Retinal pigment epithelial cell (primary cell): Measurements from ENCODE around the gene UPK1A.

Experiments
- DNase-seq: peaks from one replicate; pipeline ENCODE4 v3.0.0-alpha.2; 2010; ENCODE audit warnings: low read depth
- H3K4me3 ChIP-seq: 2 replicates; pipeline ENCODE4 v1.5.1; 2011; ENCODE audit warnings: mild to moderate bottlenecking, low read length, control low read depth, moderate library complexity
- CTCF ChIP-seq: conservative IDR thresholded peaks from 2 replicates; pipeline ENCODE4 v1.5.1; 2011; ENCODE audit warnings: low read depth, low read length, control low read depth, inconsistent platforms

The UPK1A gene

DNA sequence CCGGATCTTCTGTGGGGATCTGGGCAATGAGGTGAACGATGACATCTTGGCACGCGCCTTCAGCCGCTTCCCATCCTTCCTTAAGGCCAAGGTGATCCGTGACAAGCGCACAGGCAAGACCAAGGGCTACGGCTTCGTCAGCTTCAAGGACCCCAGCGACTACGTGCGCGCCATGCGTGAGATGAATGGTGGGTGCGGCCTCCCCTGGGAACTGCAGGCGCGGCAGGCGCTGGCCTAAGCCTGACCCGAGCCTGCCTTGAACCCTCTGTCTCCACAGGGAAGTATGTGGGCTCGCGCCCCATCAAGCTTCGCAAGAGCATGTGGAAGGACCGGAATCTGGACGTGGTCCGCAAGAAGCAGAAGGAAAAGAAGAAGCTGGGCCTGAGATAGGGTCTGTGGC lies 29.2 kb upstream of the UPK1A start:
- H3K4me3 ChIP-seq = no peak overlapping the region
- DNase-seq = no peak
- no peak for TF ChIP-seq CTCF

DNA sequence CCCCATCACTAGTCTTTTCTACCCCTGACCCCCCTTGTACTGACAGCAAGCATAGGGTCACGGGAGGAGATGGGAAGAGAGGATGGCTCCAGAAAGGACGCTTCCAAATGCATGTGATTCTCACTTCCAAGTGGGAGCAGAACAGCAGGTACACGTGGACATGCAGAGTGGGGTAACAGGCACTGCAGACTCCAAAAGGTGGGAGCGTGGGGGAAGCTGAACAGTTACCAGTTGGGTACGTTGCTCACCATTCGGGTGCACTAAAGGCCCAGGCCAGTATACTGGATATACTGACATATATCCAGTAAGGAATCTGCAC lies 27.0 kb upstream of the UPK1A start:
- no peak for TF ChIP-seq CTCF
- no peak overlapping the region for H3K4me3 ChIP-seq
- DNase-seq = no peak

DNA sequence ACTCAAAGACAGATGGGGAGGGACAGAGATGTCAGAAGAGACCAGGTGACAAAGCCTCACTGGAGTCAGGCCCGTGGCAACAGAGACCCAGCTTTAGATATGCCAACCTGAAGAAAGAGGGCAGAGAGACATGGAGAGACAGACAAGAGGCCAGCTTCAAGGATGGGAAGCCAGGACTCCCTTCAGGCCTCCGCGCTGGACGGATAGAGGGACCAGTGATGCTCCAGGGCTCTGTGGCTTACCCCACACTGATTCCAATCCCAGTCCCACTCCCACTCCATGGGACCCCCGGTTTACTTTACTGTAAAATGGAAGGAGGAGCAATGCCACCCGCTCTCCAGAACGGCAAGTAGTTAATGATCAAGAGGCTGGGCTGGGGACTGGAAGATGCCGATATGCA lies 26.5 kb upstream of the UPK1A start:
- no peak for TF ChIP-seq CTCF
- H3K4me3 ChIP-seq = no peak overlapping the region
- no peak for DNase-seq

DNA sequence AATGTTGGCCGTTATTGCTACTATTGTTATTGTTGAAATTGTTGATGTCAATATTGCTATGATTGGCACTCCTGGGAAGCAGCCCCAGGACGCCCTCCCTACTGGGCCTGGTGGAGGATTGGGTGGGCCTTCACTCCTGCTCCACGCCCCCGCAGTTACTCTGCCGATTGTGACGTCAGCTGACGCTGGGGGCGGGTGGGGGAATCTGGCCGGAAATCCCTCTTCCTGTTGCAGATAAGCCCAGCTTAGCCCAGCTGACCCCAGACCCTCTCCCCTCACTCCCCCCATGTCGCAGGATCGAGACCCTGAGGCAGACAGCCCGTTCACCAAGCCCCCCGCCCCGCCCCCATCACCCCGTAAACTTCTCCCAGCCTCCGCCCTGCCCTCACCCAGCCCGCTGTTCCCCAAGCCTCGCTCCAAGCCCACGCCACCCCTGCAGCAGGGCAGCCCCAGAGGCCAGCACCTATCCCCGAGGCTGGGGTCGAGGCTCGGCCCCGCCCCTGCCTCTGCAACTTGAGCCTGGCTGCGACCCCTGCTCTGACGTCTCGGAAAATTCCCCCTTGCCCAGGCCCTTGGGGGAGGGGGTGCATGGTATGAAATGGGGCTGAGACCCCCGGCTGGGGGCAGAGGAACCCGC lies 24.7 kb upstream of the UPK1A start, which contains the start of gene ETV2:
Gene ETV2 (plus strand): TSS at position 231 of the 637 bp plus-strand sequence. CDS start 716 bp downstream, outside the sequence.
- H3K4me3 ChIP-seq = no peak within 1 kb of the TSS
- DNase-seq = no peak

GRCh38 chr19:35642312-35642711 lies 24.0 kb upstream of the UPK1A start:
- H3K4me3 ChIP-seq = no peak overlapping the region
- DNase-seq = no peak
- no peak for TF ChIP-seq CTCF

More for the DNA sequence above, 24.7 kb upstream of the UPK1A start, which contains the start of gene ETV2:
- TF ChIP-seq CTCF = no peak

- H3K4me3 ChIP-seq = peak overlapping the region; percentile 55
- DNase-seq = no peak
- no peak for TF ChIP-seq CTCF
These were observed 23.5 kb upstream of the UPK1A start for GRCh38 chr19:35642798-35643254.
